ENCODE measurements around the gene EOLA2. TPM values are rescaled to one million over a fixed set of nuclear protein-coding genes. Genes with fewer than 3 reads are reported as not detected.
"Not testable (repeated sequence)": the region's sequence is repeated elsewhere in the genome, so short reads cannot be mapped to it uniquely, and the experiment has no call there.

EOLA2 gene
- total RNA-seq, result 8.8 TPM

- H3K27me3 ChIP-seq (ENCODE audit: insufficient read depth, low read length), result no peaks in the 10 kb centered on the region
- H3K4me3 ChIP-seq (ENCODE audit: low read length), result peak within 1 kb of the TSS; percentile 69
- H3K4me1 ChIP-seq (ENCODE audit: insufficient read depth, low read length), result peaks cover 11% of the 10 kb centered on the region
- H3K9me3 ChIP-seq (ENCODE audit: low read depth, low read length), result no peaks in the 10 kb centered on the region
These were observed at the start of gene EOLA2 for GRCh38 chrX:149938427-149938880. Gene EOLA2, minus strand, starts transcription at chrX:149938491. Its CDS starts 4,617 bp downstream, at chrX:149933874.

GRCh38 chrX:149987613-149988012 lies 49.3 kb upstream of the EOLA2 start:
- H3K4me3 ChIP-seq (ENCODE audit: low read length), result no peak overlapping the region
- H3K9me3 ChIP-seq (ENCODE audit: low read depth, low read length), result no peaks in the 10 kb centered on the region
- H3K27me3 ChIP-seq (ENCODE audit: insufficient read depth, low read length), result no peaks in the 10 kb centered on the region
- H3K4me1 ChIP-seq (ENCODE audit: insufficient read depth, low read length), result no peaks in the 10 kb centered on the region

GRCh38 chrX:149984411-149984810 lies 46.1 kb upstream of the EOLA2 start:
- no peaks in the 10 kb centered on the region for H3K27me3 ChIP-seq (ENCODE audit: insufficient read depth, low read length)
- no peak overlapping the region for H3K4me3 ChIP-seq (ENCODE audit: low read length)
- no peaks in the 10 kb centered on the region for H3K4me1 ChIP-seq (ENCODE audit: insufficient read depth, low read length)
- no peaks in the 10 kb centered on the region for H3K9me3 ChIP-seq (ENCODE audit: low read depth, low read length)

GRCh38 chrX:149982310-149982709 lies 44.0 kb upstream of the EOLA2 start:
- no peaks in the 10 kb centered on the region for H3K4me1 ChIP-seq (ENCODE audit: insufficient read depth, low read length)
- H3K9me3 ChIP-seq (ENCODE audit: low read depth, low read length), result no peaks in the 10 kb centered on the region
- no peaks in the 10 kb centered on the region for H3K27me3 ChIP-seq (ENCODE audit: insufficient read depth, low read length)
- no peak overlapping the region for H3K4me3 ChIP-seq (ENCODE audit: low read length)

- no peaks in the 10 kb centered on the region for H3K9me3 ChIP-seq (ENCODE audit: low read depth, low read length)
- no peak overlapping the region for H3K4me3 ChIP-seq (ENCODE audit: low read length)
- no peaks in the 10 kb centered on the region for H3K4me1 ChIP-seq (ENCODE audit: insufficient read depth, low read length)
- no peaks in the 10 kb centered on the region for H3K27me3 ChIP-seq (ENCODE audit: insufficient read depth, low read length)
These were observed 40.9 kb upstream of the EOLA2 start for GRCh38 chrX:149979126-149979644.

GRCh38 chrX:149962859-149963757 lies 24.8 kb upstream of the EOLA2 start:
- Histone ChIP-seq H3K4me3 (ENCODE audit: low read length) (no peak overlapping the region), H3K4me1 (ENCODE audit: insufficient read depth, low read length) (no peaks in the 10 kb centered on the region), H3K27me3 (ENCODE audit: insufficient read depth, low read length) (no peaks in the 10 kb centered on the region), H3K9me3 (ENCODE audit: low read depth, low read length) (no peaks in the 10 kb centered on the region)

- Histone ChIP-seq H3K4me1 (ENCODE audit: insufficient read depth, low read length) (no peaks in the 10 kb centered on the region), H3K9me3 (ENCODE audit: low read depth, low read length) (no peaks in the 10 kb centered on the region), H3K4me3 (ENCODE audit: low read length) (no peak overlapping the region), H3K27me3 (ENCODE audit: insufficient read depth, low read length) (no peaks in the 10 kb centered on the region)
These were observed 23.7 kb upstream of the EOLA2 start for GRCh38 chrX:149962010-149962409.

GRCh38 chrX:149961572-149961971 lies 23.3 kb upstream of the EOLA2 start:
- Histone ChIP-seq H3K27me3 (ENCODE audit: insufficient read depth, low read length) (no peaks in the 10 kb centered on the region), H3K9me3 (ENCODE audit: low read depth, low read length) (no peaks in the 10 kb centered on the region), H3K4me3 (ENCODE audit: low read length) (no peak overlapping the region), H3K4me1 (ENCODE audit: insufficient read depth, low read length) (no peaks in the 10 kb centered on the region)

- no peak overlapping the region for H3K4me3 ChIP-seq (ENCODE audit: low read length)
- H3K4me1 ChIP-seq (ENCODE audit: insufficient read depth, low read length), result no peaks in the 10 kb centered on the region
- no peaks in the 10 kb centered on the region for H3K27me3 ChIP-seq (ENCODE audit: insufficient read depth, low read length)
- no peaks in the 10 kb centered on the region for H3K9me3 ChIP-seq (ENCODE audit: low read depth, low read length)
These were observed 12.4 kb upstream of the EOLA2 start for GRCh38 chrX:149950681-149951080.

- Histone ChIP-seq H3K27me3 (ENCODE audit: insufficient read depth, low read length) (no peaks in the 10 kb centered on the region), H3K9me3 (ENCODE audit: low read depth, low read length) (no peaks in the 10 kb centered on the region), H3K4me3 (ENCODE audit: low read length) (no peak overlapping the region), H3K4me1 (ENCODE audit: insufficient read depth, low read length) (no peaks in the 10 kb centered on the region)
These were observed 11.6 kb upstream of the EOLA2 start for GRCh38 chrX:149949743-149950436.

- no peaks in the 10 kb centered on the region for H3K27me3 ChIP-seq (ENCODE audit: insufficient read depth, low read length)
- H3K9me3 ChIP-seq (ENCODE audit: low read depth, low read length), result no peaks in the 10 kb centered on the region
- no peaks in the 10 kb centered on the region for H3K4me1 ChIP-seq (ENCODE audit: insufficient read depth, low read length)
- H3K4me3 ChIP-seq (ENCODE audit: low read length), result no peak overlapping the region
These were observed 9.7 kb upstream of the EOLA2 start for GRCh38 chrX:149948016-149948415.

- H3K4me1 ChIP-seq (ENCODE audit: insufficient read depth, low read length); H3K4me3 ChIP-seq (ENCODE audit: low read length); H3K9me3 ChIP-seq (ENCODE audit: low read depth, low read length); H3K27me3 ChIP-seq (ENCODE audit: insufficient read depth, low read length): not testable (repeated sequence)
These were observed 8.6 kb upstream of the EOLA2 start for GRCh38 chrX:149946932-149947331.

- H3K4me3 ChIP-seq (ENCODE audit: low read length); H3K9me3 ChIP-seq (ENCODE audit: low read depth, low read length); H3K4me1 ChIP-seq (ENCODE audit: insufficient read depth, low read length); H3K27me3 ChIP-seq (ENCODE audit: insufficient read depth, low read length): not testable (repeated sequence)
These were observed 7.5 kb upstream of the EOLA2 start for GRCh38 chrX:149945820-149946219.

GRCh38 chrX:149945087-149945670 lies 6.9 kb upstream of the EOLA2 start:
- not testable (repeated sequence) for H3K27me3 ChIP-seq (ENCODE audit: insufficient read depth, low read length); H3K4me3 ChIP-seq (ENCODE audit: low read length); H3K4me1 ChIP-seq (ENCODE audit: insufficient read depth, low read length); H3K9me3 ChIP-seq (ENCODE audit: low read depth, low read length)

GRCh38 chrX:149940674-149941024 lies 2.4 kb upstream of the EOLA2 start:
- peaks cover 11% of the 10 kb centered on the region for H3K4me1 ChIP-seq (ENCODE audit: insufficient read depth, low read length)
- H3K4me3 ChIP-seq (ENCODE audit: low read length); H3K27me3 ChIP-seq (ENCODE audit: insufficient read depth, low read length); H3K9me3 ChIP-seq (ENCODE audit: low read depth, low read length): not testable (repeated sequence)

Measured in mononuclear cell (primary cell).